ENCODE results near the gene GLI3.

The GLI3 gene

DNA sequence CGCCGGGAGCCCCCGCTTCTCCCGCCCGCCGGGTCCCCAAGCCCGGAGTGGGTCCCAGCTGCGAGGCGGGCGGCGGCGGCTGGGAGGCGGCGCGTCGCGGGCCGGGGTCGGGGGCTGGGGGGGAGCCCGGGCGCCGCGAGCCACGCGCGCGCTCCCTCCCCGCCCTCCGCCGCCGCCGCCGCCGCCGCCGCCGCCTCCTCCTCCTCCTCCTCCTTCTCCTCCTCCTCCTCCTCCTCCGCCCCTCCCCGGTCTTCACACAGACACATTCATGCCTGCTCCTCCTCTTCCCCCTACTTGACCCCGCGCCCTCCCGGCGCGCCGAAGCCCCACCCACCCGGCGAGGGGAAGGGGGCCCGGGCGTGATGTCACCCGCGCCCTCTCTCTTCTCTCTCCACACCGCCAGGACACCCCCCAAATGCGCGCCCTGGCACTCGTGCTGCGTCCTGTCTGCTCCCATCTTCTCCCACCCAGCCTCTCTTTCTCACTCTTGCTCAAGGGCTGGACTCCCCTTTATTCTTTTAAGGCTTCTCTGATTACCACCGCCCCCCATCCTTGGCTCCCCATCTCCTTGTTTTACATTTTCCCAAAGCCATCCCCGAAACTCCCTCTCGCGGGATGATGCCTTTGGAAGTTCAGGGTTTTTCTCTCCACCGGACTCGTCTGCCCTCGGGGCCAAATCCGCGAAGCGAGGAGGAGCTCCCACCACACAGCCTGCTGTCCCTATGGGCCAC lies 967 bp upstream of the GLI3 start:
- no peak for DNase-seq (ENCODE audit: low read depth)
- peak overlapping the region; percentile 89 for H3K4me3 ChIP-seq (ENCODE audit: low read depth, low read length)

DNA sequence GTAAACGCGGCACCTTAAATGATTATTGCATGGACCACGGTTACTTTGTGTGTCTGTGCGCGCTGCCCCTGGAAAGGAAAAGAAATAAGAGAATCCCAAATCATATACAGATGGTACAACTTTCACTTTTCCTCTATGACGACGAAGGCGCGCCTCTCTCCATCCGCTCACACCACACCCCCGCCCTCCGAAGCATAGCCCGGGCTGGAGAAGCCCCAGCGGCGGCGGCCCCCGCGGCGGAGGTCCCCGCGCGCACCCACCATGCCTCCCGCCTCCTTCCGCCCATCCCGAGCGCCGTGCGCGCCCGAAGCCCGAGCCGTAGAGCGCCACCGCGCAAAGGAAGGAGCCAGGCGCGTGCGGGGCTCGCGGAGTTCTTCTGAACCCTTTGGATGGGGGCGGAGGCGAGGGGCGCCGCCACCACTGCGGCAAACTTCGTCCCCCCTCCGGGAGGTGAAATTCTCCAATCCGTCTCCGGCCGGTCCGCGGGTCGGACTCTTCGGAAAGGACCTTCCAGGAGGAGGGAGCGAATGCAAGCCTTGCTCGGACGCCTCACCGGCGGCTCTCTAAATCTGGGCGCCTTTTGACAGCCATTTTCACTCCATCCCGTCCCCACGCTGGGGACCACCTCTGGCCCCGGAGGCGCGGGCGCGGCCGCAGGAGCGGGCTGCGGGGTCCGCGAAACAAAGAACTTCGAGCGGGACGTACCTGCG lies 588 bp downstream of the GLI3 start:
- peak; percentile 39 for DNase-seq (ENCODE audit: low read depth)
- peak overlapping the region; percentile 89 for H3K4me3 ChIP-seq (ENCODE audit: low read depth, low read length)

DNA sequence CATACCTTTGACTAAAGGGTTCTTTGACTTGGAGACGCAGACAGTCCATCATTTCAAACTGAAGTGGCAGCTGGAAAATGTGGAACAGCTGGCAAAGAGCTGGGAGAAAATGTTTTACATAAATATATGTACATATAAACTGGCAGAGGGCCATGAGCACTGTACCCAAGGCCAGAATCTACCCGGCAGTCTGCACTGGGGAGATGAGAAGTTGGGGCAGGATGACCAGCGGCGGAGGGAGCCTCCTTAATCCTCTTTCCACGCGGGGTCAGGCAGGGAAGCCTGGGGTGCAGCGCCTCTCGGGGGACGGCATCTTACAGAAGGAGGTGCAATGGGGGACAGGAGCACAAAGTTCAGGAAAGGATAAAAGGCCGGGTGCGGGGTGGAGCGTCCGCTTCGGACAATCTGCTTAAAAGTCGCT lies 1.3 kb downstream of the GLI3 start:
- peak overlapping the region; percentile 89 for H3K4me3 ChIP-seq (ENCODE audit: low read depth, low read length)
- DNase-seq (ENCODE audit: low read depth) = no peak

DNA sequence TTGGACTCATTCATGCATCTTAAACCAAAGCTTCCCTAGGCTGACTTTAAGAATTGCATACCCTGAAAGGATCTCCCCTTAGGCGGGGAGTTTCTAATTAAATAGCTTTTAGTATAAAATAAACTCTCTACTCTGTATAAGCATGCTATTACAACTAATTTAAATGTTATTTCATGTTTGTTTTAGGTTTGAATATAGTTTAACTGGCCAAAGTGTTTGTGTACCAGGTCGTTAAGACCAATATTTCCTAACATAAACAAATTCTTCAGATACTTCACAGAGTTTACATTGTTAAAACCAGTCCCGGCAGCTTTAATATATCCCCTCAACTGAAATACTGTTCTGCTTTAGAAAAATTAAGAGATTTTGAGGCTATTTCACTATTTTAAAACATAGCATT lies 2.3 kb downstream of the GLI3 start:
- H3K4me3 ChIP-seq (ENCODE audit: low read depth, low read length) = no peak overlapping the region
- no peak for DNase-seq (ENCODE audit: low read depth)

DNA sequence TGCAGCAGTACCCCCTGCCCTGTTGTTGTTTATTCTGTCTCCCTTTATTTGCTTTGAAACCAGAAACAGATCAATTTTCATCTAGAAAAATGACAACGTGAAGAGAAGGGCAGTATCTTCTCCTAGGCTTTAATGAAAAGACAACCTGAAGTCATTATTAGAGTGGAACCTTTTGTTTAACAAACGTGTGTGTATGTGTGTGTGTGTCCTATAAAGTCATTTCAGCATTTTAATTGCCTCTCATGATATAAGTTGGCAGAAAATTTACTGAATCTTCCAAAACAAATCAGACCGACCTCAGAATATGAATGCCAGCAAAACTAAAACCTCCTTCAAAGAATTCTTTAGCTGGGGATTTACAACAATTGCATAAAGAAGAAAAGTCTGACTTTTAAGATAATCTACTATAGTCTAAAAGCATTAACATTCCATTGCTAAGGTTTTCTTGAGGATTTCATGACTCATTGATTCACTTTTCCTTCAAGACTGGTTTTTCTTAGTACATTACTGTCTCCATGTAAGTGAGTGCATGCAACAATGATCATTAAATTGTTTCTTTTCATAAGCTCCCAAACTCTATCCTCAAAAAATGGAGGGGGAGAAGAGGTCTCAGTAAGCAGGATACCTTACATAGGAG lies 3.2 kb downstream of the GLI3 start:
- DNase-seq (ENCODE audit: low read depth) = no peak
- no peak overlapping the region for H3K4me3 ChIP-seq (ENCODE audit: low read depth, low read length)

DNA sequence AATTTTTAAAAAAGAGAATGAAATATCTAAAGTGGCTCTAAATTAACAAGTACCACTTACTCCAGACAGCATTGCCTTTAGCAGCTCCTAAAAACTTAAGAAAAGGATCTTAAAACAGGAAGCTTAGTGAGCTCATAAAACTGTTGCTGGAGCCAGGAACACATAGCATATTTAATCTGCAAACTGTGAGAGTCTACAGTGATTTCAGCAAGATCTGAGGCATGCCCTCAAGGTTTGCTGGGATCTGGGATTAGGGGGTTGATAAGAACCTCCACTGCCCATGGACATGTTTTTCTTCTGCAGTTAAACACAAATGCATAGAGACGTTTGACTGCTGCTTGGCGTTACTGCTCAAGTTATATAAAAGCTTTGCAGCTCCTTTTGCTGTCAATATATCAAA lies 3.8 kb downstream of the GLI3 start:
- no peak overlapping the region for H3K4me3 ChIP-seq (ENCODE audit: low read depth, low read length)
- DNase-seq (ENCODE audit: low read depth) = no peak

DNA sequence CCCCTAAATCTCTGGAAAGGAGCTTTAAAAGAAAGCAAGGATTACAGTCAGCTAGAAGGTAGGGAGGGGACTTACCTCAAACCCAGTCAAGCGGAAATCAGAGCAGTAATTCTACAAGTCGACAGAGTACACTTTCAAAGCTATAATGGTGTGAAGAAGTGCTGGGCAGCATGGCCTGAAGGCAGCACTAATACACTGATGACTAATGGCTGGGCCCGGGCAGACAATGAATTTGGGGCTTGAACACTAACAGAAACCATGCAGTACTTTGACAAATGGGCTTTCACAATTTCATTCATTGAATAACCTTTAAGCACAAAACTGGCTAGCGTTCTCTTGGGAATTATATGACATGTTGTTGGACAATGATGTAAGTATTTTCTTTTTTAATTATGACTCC lies 4.7 kb downstream of the GLI3 start:
- H3K4me3 ChIP-seq (ENCODE audit: low read depth, low read length) = no peak overlapping the region
- peak; percentile 37 for DNase-seq (ENCODE audit: low read depth)

DNA sequence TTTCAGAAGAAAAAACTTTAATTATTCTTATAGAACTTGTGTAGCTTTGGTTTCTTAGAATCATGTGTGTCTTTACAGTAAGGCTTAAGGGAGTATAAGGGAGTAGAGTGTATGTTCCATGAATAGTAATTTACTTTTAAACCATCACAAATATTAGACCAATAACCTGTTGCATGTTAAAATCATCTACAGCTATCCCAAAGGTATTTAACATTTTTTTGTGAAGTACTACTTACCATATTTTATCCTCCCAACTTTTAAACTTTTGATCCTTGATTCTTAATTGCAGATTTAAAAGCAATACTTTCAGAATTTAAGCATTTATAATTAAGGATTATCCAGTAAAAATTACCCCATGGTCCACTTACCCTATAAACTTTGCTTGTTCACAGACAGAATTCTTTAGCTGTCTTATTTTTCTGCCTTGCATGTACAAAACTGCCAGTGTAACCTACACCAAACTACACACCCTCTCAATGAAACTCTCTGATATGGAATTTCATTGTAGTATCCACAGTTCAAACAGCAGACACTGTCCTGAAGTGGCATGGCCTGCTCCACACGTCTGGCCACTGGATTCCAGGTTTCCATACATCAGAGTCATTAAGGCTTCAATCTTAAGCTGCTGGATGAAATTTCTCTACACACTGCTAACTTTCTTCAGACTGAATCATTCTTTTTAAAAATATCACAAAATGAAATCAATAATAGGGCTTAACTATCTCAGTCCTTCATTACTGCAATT lies 5.8 kb downstream of the GLI3 start:
- H3K4me3 ChIP-seq (ENCODE audit: low read depth, low read length) = no peak overlapping the region
- no peak for DNase-seq (ENCODE audit: low read depth)

DNA sequence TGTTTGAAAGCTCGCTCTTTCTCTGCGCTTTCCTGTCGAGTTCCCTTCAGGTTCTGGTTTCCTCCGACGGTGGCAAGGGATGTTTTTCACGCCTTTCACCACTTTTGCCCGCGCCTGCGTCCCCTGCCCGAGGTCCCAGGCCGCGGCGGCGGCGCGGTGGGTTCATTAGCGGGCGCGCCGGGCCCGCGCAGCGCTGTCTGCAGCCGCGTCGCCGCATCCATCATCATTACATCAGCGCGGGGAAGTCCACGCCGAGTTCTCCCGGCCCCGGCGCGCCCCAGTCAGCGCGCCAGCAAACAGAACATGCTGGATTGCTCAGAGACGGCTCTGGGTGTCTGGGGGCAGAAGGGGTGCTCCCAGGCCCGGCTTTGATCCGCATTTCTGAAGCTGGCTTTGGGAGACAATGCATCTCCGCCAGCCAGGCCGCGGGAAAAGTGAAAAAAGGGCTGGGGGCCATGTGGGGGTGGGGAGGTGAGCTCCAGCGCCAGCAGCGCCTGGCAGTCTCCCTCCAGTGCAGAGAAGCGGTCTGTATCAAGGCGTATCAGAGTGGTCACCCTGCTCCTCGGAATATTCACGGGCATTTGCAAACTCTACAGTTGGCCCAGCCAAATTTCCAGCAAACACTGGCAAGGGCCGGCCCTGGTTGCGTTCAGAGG lies 8.9 kb downstream of the GLI3 start:
- H3K4me3 ChIP-seq (ENCODE audit: low read depth, low read length) = peak overlapping the region; percentile 34
- no peak for DNase-seq (ENCODE audit: low read depth)

DNA sequence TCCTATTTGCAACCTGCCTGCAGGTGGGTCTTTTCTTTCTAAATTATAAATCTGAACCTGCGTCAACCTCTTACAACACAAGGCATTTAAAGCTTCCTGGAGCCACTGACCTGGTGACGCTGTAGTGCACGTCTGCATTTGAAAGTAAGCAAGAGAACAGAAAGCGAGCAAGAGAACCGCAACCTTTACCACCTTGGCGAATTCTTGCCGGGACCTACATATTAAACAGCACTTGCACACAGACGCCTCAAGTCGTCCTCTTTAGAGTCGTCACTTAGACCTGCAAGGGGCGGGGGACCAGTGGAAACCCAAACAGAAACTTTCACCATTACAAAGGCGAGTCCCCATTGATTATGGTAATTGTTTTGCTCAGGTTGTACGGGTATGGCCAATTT lies 9.5 kb downstream of the GLI3 start:
- peak overlapping the region; percentile 34 for H3K4me3 ChIP-seq (ENCODE audit: low read depth, low read length)
- no peak for DNase-seq (ENCODE audit: low read depth)

DNA sequence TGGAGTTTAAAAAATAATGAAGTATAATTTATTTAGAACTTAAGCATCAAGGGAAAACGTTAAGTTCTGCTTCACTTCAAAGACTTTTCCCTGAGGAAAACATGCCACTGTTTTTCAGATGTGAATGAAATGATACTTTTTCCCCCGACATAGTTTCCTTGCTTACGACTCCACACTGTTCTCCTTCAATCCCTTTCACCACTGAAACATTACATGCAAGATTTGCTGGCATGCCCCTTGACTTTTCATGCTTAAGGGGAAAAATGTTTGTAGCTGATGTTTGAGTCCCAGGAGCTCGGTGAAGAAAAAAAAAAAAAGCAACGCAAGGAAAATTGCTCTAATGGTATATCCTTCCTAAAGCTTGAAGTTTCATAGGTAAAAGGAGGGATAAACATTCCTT lies 10.0 kb downstream of the GLI3 start:
- no peak for DNase-seq (ENCODE audit: low read depth)
- H3K4me3 ChIP-seq (ENCODE audit: low read depth, low read length) = no peak overlapping the region

DNA sequence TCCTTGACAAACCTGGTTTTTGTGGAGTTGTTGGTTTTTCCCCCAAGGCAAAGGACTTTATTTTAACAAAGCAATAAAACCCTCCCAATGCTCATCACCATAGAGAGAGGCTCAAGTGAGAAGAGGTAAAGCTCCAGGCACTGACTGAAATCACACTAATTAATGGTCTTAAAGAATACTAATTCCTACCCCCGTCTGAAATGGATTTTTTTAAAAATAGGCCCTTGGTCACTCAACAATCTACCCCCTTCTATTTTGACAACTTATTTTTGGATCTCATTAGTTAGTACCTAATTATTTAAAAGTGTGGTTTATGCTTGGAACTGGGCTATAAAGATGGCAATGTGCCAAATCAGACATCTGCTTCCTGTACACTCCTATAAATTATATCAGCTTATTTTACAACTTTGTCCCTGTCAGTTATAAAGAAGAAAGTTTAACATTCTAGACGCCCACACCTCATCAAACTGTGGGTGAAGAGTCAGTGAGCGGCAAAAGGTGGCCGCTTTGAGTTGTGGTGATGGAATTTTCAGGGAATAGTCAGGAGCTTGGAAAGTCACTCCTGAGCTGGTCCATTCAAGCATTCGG lies 10.6 kb downstream of the GLI3 start:
- no peak for DNase-seq (ENCODE audit: low read depth)
- no peak overlapping the region for H3K4me3 ChIP-seq (ENCODE audit: low read depth, low read length)

DNA sequence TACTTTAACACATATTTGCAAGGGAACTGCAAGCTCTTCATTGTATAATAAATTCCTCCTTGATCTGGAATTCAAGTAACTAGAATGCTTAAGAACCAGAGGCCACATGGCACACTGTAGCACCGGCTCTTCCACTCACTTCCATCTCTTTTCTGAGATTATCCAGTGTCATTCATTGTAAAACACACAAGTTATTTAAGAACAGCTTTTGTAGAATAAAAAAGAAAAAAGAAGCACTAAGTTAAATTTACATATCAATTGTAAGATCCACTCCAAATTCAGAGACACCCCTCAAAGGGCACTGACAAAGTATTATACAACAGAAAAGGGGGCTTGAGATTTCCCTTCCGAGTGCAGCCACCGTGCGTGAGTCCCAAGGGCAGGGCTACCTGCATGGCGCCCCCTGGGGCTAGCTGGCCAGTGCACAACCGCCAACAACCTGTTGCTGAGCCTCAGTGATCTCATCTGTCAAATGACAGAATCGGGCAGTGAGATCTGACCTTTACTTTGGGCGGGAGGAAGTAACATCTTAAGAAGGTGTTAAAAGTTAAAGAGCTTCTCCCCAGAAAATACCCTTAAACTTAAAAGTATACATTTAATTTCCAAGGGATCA lies 12.5 kb downstream of the GLI3 start:
- no peak overlapping the region for H3K4me3 ChIP-seq (ENCODE audit: low read depth, low read length)
- DNase-seq (ENCODE audit: low read depth) = no peak

DNA sequence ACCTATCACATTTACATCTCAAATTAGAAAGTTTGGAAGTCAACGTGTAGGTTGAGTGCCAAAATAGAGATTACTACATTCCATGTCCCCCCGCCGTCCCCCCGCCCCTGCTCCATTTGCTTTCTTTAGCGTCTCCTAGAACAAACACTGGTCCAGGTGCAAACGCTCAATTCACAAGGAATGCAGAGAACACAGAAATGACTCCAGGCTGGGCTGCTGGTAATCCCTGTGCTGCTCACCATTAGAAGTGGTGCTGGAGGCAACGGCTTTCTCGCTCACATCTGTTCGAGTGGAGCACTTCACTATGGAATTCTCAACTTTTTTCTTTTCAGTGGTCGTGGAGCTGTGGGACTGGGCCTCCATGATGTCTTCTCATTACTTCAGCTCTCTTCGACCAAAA lies 14.1 kb downstream of the GLI3 start:
- no peak for DNase-seq (ENCODE audit: low read depth)
- no peak overlapping the region for H3K4me3 ChIP-seq (ENCODE audit: low read depth, low read length)

DNA sequence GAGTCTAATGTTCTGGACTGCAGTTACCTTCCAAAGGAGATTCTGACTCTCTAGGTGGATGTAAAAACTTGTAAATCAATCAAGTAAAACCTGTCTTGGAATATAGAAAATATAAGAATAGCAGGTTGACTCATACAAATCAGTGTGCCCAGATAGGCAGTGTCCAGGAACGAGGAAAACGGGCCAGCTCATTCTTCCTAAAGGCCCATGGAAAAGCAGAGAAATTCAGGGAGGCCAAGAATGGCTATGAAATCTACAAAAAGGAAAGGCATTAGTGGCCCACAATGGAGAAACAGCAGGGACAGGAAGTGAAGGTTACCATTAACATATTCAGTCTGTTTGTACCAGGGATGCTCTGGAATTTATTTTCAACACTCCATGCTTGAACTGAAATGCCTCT lies 14.9 kb downstream of the GLI3 start:
- no peak overlapping the region for H3K4me3 ChIP-seq (ENCODE audit: low read depth, low read length)
- DNase-seq (ENCODE audit: low read depth) = no peak

DNA sequence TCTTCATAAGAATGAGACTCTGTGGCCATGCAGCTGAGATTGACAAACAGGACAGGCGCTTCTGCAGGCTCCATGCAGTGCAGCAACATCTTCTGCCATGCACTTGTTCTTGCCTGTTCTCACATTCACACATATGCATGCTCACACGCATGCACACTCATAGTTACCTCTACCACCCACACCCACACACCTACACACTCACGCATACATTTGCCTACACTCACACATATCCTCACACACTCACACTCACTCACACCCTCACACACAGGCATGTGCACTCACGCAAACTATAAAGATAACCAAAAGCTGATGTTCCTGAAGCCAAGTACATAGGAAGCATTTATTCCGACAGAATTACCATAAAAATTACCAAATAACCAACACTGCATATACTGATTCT lies 15.7 kb downstream of the GLI3 start:
- DNase-seq (ENCODE audit: low read depth) = no peak
- no peak overlapping the region for H3K4me3 ChIP-seq (ENCODE audit: low read depth, low read length)

DNA sequence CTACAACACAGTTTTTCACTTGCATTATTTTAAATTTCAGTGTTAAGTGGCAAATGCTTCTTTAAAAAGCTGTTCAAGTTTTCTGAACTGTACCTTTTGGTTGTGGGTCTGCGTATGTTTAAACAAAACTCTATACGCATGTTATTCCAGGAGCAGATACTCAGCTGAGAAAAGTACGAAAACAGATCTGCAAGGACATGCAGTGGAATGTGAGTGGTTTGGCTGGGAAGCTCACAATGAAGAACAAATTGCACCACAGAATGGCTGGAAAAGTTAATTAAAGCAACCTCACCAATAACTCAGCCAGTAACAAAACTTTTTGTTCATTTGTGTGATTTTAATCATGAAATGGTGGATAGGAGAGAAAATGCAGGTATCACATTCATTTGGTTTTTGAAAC lies 17.6 kb downstream of the GLI3 start:
- DNase-seq (ENCODE audit: low read depth) = no peak
- H3K4me3 ChIP-seq (ENCODE audit: low read depth, low read length) = no peak overlapping the region

DNA sequence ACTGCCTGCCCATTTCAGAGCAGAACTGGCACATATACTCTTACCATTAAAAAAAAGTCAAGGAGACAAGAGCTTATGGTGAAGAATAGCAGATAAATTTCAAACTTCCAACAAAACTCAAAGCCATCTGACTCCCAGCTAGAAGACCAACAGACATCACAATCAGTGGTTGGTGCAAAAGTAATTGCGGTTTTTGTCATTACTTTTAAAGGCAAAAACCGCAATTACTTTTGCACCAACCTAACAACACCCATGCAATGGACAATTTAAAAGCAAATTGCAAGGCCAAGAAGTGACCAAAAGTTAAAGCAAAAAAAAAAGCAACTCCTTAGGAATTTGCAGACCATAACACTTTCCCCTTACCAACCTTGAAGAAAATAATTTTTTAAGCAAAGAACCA lies 18.8 kb downstream of the GLI3 start:
- no peak for DNase-seq (ENCODE audit: low read depth)
- no peak overlapping the region for H3K4me3 ChIP-seq (ENCODE audit: low read depth, low read length)

DNA sequence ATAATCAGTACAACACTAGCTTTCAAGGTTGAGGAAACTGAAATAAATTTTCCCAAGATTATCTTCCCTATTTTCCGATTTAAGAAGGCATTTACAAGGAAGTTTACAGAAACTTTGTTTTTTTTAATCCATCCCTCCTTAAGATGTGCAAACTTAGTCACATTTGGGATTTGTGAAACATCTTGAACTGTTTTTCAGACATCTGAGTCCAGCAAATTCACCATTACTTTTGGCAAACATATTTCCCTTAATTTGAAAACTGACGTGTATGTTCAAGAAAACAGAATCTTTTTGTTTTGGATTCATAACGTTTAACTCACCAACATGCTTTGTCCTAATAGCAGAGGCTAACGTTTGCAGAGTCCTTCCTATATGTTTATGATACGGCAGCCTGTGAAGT lies 19.5 kb downstream of the GLI3 start:
- DNase-seq (ENCODE audit: low read depth) = no peak
- no peak overlapping the region for H3K4me3 ChIP-seq (ENCODE audit: low read depth, low read length)
